Liver (tissue), 9 donors: ENCODE results near the gene TPBG. TPM values are rescaled to one million over a fixed set of nuclear protein-coding genes. Genes with fewer than 3 reads are reported as not detected.

Source experiments
- DNase-seq: peaks from one replicate; pipeline ENCODE4 v3.0.0-alpha.2; 2017; ENCODE audit warnings: low spot score
- H3K27ac ChIP-seq, 2 donors: one replicate each; pipeline ENCODE4 v1.7.0; 2013; ENCODE audit warnings: inconsistent platforms in 2 of 2, low read length in 2 of 2, control low read depth in 1 of 2, low read depth in 1 of 2, mild to moderate bottlenecking in 1 of 2
- H3K27me3 ChIP-seq, 4 donors: one replicate each; pipeline versions ENCODE4 v1.6.1 to v1.7.0; 2013; ENCODE audit warnings: low read length in 3 of 4, inconsistent platforms in 1 of 4, mild to moderate bottlenecking in 1 of 4, moderate library complexity in 1 of 4; ENCODE audit not compliant: control insufficient read depth in 4 of 4, insufficient read depth in 4 of 4
- H3K36me3 ChIP-seq, 4 donors: one replicate each; pipeline versions ENCODE4 v1.6.1 to v1.7.0; 2013; ENCODE audit warnings: low read length in 3 of 4, mild to moderate bottlenecking in 3 of 4, low read depth in 1 of 4, moderate library complexity in 1 of 4; ENCODE audit not compliant: control insufficient read depth in 4 of 4, insufficient read depth in 3 of 4
- H3K4me1 ChIP-seq, 4 donors: one replicate each; pipeline versions ENCODE4 v1.6.1 to v1.7.0; 2013; ENCODE audit warnings: low read length in 3 of 4, mild to moderate bottlenecking in 3 of 4, moderate library complexity in 1 of 4; ENCODE audit not compliant: control insufficient read depth in 4 of 4, insufficient read depth in 4 of 4
- H3K4me3 ChIP-seq, 3 donors: one replicate each; pipeline versions ENCODE4 v1.6.1 to v1.7.0; 2013; ENCODE audit warnings: low read length in 3 of 3, control low read depth in 1 of 3, low read depth in 1 of 3, mild to moderate bottlenecking in 1 of 3
- H3K9ac ChIP-seq, 2 donors: one replicate each; pipeline ENCODE4 v1.7.0; 2013; ENCODE audit warnings: low read length in 2 of 2, mild to moderate bottlenecking in 2 of 2, moderate library complexity in 2 of 2, control low read depth in 1 of 2, low read depth in 1 of 2
- H3K9me3 ChIP-seq, 4 donors: one replicate each; pipeline versions ENCODE4 v1.6.1 to v1.7.0; 2013; ENCODE audit warnings: low read length in 3 of 4; ENCODE audit not compliant: control insufficient read depth in 4 of 4
- EGR1 ChIP-seq, 2 donors: IDR thresholded peaks; 2 replicates each; pipeline ENCODE4 v1.6.1; 2016 to 2018; ENCODE audit warnings: antibody characterized with exemption in 2 of 2, low read depth in 2 of 2
- HNF4A ChIP-seq, 2 donors: conservative IDR thresholded peaks; 2 replicates each; pipeline ENCODE4 v1.6.1; 2016; ENCODE audit warnings: antibody characterized with exemption in 2 of 2, mild to moderate bottlenecking in 2 of 2
- HNF4G ChIP-seq: IDR thresholded peaks from 2 replicates; pipeline ENCODE4 v1.6.1; 2016; ENCODE audit warnings: antibody characterized with exemption
- JUND ChIP-seq, 2 donors: IDR thresholded peaks; 2 replicates each; pipeline ENCODE4 v1.6.1; 2016; ENCODE audit warnings: antibody characterized with exemption in 2 of 2
- RAD21 ChIP-seq, 2 donors: IDR thresholded peaks; 2 replicates each; pipeline ENCODE4 v1.6.1; 2016; ENCODE audit warnings: antibody characterized with exemption in 2 of 2, mild to moderate bottlenecking in 2 of 2
- RXRA ChIP-seq, 2 donors: IDR thresholded peaks; 2 replicates each; pipeline ENCODE4 v1.6.1; 2017 to 2018; ENCODE audit warnings: antibody characterized with exemption in 2 of 2, mild to moderate bottlenecking in 1 of 2
- SP1 ChIP-seq: IDR thresholded peaks from 2 replicates; pipeline ENCODE4 v1.6.1; 2018; ENCODE audit warnings: antibody characterized with exemption, mild to moderate bottlenecking
- TAF1 ChIP-seq: conservative IDR thresholded peaks from 2 replicates; pipeline ENCODE4 v1.6.1; 2016; ENCODE audit warnings: antibody characterized with exemption, mild to moderate bottlenecking
- YY1 ChIP-seq: IDR thresholded peaks from 2 replicates; pipeline ENCODE4 v1.6.1; 2016; ENCODE audit warnings: antibody characterized with exemption, mild to moderate bottlenecking
- WGBS: extraction: QIAGEN DNeasy Blood & Tissue Kit; methylation state at CpG from one replicate; pipeline ENCODE4 v1.1.7; 2013; 5-methylcytosine and 5-hydroxymethylcytosine counted together
- polyA plus RNA-seq, 2 donors: library from polyadenylated mRNA; stranded (reverse) in 1 of 2; unstranded in 1 of 2; fragments of 200-250 nt in 1 of 2; fragments of >200 nt in 1 of 2; fragmentation: Nextera tagmentation in 1 of 2; extraction: Ambion mirVana in 1 of 2; gene quantifications; one replicate each; pipeline versions ENCODE4 v1.2.1 to v1.2.3, GENCODE V29; 2013 to 2015
- total RNA-seq, 2 donors: library from RNA; depleted of rRNA; stranded (reverse); fragments of >200 nt; gene quantifications; one replicate each; pipeline ENCODE4 v1.2.3, GENCODE V29; 2014
- TF ChIP-seq, protein P1 (sequence below): IDR thresholded peaks from 2 replicates; pipeline ENCODE4 v1.6.1; 2016; ENCODE audit warnings: antibody characterized with exemption
- TF ChIP-seq, protein P2 (sequence below): IDR thresholded peaks from 2 replicates; pipeline ENCODE4 v1.6.1; 2016; ENCODE audit warnings: antibody characterized with exemption, mild to moderate bottlenecking
- TF ChIP-seq, protein P3 (sequence below): IDR thresholded peaks from 2 replicates; pipeline ENCODE4 v1.6.1; 2016; ENCODE audit warnings: antibody characterized with exemption
- donor health status: healthy.
- donor health status: healthy.
- donor health status: healthy.
- donor health status: healthy.
- donor health status: healthy.

Gene TPBG
- total and polyA plus RNA-seq, 4 donors: 0.37 to 1.3 (median 0.62) TPM

DNA sequence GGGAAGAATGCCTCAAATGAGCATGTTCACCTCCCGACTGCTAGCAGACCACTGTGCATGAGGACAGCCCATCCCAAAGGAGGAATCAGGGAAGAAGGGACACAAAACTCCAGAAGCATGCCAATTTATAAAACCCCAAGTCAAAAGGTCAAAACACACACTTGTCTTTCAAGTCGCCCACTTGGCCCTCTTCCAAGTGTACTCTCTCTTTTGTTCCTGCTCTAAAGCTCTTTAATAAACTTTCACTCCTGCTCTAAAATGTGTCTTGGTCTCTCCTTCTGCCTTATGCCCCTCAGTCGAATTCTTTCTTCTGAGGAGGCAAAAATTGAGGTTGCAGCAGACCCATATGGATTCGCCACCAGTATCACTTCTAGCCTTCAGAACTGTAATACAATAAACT lies 33.9 kb upstream of the TPBG start:
- H3K27ac ChIP-seq: no peak overlapping the region
- no peaks in the 10 kb centered on the region for H3K4me1 ChIP-seq
- H3K9me3 ChIP-seq: peaks cover 0 to 2% (median 0%) of the 10 kb centered on the region in 4 donors
- H3K9ac ChIP-seq: no peak overlapping the region
- DNase-seq: no peak
- no peak for TF ChIP-seq RXRA (IDR thresholded peaks at IDR 0.05)
- TF ChIP-seq TAF1: no peak
- no peak for TF ChIP-seq YY1
- TF ChIP-seq RAD21 (IDR thresholded peaks at IDR 0.05): no peak
- TF ChIP-seq, protein P1, sequence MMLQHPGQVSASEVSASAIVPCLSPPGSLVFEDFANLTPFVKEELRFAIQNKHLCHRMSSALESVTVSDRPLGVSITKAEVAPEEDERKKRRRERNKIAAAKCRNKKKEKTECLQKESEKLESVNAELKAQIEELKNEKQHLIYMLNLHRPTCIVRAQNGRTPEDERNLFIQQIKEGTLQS: no peak
- TF ChIP-seq EGR1 (IDR thresholded peaks at IDR 0.05; ENCODE audit: low read depth in 2 of 2): no peak
- no peak for TF ChIP-seq SP1
- TF ChIP-seq, protein P2, sequence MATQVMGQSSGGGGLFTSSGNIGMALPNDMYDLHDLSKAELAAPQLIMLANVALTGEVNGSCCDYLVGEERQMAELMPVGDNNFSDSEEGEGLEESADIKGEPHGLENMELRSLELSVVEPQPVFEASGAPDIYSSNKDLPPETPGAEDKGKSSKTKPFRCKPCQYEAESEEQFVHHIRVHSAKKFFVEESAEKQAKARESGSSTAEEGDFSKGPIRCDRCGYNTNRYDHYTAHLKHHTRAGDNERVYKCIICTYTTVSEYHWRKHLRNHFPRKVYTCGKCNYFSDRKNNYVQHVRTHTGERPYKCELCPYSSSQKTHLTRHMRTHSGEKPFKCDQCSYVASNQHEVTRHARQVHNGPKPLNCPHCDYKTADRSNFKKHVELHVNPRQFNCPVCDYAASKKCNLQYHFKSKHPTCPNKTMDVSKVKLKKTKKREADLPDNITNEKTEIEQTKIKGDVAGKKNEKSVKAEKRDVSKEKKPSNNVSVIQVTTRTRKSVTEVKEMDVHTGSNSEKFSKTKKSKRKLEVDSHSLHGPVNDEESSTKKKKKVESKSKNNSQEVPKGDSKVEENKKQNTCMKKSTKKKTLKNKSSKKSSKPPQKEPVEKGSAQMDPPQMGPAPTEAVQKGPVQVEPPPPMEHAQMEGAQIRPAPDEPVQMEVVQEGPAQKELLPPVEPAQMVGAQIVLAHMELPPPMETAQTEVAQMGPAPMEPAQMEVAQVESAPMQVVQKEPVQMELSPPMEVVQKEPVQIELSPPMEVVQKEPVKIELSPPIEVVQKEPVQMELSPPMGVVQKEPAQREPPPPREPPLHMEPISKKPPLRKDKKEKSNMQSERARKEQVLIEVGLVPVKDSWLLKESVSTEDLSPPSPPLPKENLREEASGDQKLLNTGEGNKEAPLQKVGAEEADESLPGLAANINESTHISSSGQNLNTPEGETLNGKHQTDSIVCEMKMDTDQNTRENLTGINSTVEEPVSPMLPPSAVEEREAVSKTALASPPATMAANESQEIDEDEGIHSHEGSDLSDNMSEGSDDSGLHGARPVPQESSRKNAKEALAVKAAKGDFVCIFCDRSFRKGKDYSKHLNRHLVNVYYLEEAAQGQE: no peak
- no peak for TF ChIP-seq JUND (IDR thresholded peaks at IDR 0.05)
- TF ChIP-seq, protein P3, sequence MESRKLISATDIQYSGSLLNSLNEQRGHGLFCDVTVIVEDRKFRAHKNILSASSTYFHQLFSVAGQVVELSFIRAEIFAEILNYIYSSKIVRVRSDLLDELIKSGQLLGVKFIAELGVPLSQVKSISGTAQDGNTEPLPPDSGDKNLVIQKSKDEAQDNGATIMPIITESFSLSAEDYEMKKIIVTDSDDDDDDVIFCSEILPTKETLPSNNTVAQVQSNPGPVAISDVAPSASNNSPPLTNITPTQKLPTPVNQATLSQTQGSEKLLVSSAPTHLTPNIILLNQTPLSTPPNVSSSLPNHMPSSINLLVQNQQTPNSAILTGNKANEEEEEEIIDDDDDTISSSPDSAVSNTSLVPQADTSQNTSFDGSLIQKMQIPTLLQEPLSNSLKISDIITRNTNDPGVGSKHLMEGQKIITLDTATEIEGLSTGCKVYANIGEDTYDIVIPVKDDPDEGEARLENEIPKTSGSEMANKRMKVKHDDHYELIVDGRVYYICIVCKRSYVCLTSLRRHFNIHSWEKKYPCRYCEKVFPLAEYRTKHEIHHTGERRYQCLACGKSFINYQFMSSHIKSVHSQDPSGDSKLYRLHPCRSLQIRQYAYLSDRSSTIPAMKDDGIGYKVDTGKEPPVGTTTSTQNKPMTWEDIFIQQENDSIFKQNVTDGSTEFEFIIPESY: no peak
- WGBS: 71% methylated on average over 4 of the region's 4 CpGs
- no peak overlapping the region for H3K4me3 ChIP-seq
- H3K27me3 ChIP-seq: peaks cover 0 to 8% (median 0%) of the 10 kb centered on the region in 4 donors
- no peaks in the 10 kb centered on the region for H3K36me3 ChIP-seq

DNA sequence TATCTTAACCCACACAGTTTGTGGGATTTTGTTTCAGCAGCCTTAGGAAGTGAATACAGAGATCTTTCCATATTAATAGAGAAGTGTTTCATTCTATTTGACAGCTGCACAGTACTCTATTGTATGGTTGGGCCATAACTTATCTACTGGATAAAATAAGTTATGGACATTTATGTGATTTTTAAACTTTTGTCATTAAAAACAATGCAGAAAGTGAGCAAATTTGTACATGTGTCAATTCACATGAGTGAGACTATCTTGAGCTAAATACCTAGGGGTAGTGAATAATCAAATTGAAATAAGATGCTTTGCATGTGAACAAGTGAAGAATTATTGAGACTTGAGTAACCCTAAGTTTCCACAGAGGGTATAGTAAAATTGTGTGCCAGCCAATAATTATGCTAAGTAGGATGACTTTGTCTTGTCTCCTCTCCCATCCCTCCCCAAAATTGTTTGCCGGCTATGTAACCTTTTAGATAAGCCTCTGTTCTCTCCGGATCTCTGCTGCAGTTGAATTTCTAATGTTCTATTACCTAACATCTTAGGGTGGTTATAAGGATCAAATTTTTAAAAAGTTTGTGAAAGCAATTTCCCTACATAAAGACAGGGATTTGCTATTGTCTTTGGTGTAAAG lies 33.3 kb upstream of the TPBG start:
- Histone ChIP-seq H3K4me1 (no peaks in the 10 kb centered on the region), H3K9me3 (peaks cover 0 to 2% (median 0%) of the 10 kb centered on the region in 4 donors), H3K27ac (no peak overlapping the region), H3K4me3 (no peak overlapping the region), H3K9ac (no peak overlapping the region), H3K36me3 (no peaks in the 10 kb centered on the region), H3K27me3 (peaks cover 0 to 8% (median 0%) of the 10 kb centered on the region in 4 donors)
- no peak for TF ChIP-seq SP1
- TF ChIP-seq EGR1 (IDR thresholded peaks at IDR 0.05; ENCODE audit: low read depth in 2 of 2): no peak
- no peak for TF ChIP-seq RXRA (IDR thresholded peaks at IDR 0.05)
- no peak for TF ChIP-seq HNF4A (conservative IDR thresholded peaks at IDR 0.05)
- TF ChIP-seq JUND (IDR thresholded peaks at IDR 0.05): no peak
- TF ChIP-seq, protein P2: no peak
- no peak for TF ChIP-seq TAF1
- no peak for TF ChIP-seq HNF4G
- TF ChIP-seq, protein P1: no peak
- WGBS: 72% methylated on average over 2 of the region's 2 CpGs
- no peak for DNase-seq
